GM18951 (cell line): ENCODE data around the gene CDK17.
"Not testable (repeated sequence)": the region's sequence is repeated elsewhere in the genome, so short reads cannot be mapped to it uniquely, and the experiment has no call there.

Source experiments
- POLR2A ChIP-seq: IDR thresholded peaks from 4 replicates; pipeline ENCODE4 v1.6.1; 2011; ENCODE audit warnings: mild to moderate bottlenecking; ENCODE audit not compliant: insufficient read length, insufficient read depth; ENCODE audit errors: extremely low read depth
- in situ Hi-C: fragments of 300-500 bp; cut with MboI; formaldehyde crosslinking; loops from one replicate; pipeline ENCODE4 v1.12.0; 2022; ENCODE audit warnings: low sequenced_read_pairs, mixed read lengths, inconsistent platforms; ENCODE audit not compliant: unreplicated experiment

CDK17 gene

GRCh38 chr12:96431067-96431466 lies 30.8 kb upstream of the CDK17 start:
- in situ Hi-C loops, result no loop called here
- TF ChIP-seq POLR2A, result no peak

- in situ Hi-C loops, result no loop called here
- TF ChIP-seq POLR2A, result no peak
These were observed 27.1 kb upstream of the CDK17 start for GRCh38 chr12:96427269-96427729.

- in situ Hi-C loops, result no loop called here
These were observed 25.7 kb upstream of the CDK17 start for GRCh38 chr12:96425951-96426350.

GRCh38 chr12:96425321-96425720 lies 25.1 kb upstream of the CDK17 start:
- in situ Hi-C loops, result no loop called here
- no peak for TF ChIP-seq POLR2A

More at GRCh38 chr12:96425951-96426350, 25.7 kb upstream of the CDK17 start:
- TF ChIP-seq POLR2A, result no peak

GRCh38 chr12:96424601-96425000 lies 24.4 kb upstream of the CDK17 start:
- in situ Hi-C loops, result no loop called here

GRCh38 chr12:96422192-96422591 lies 22.0 kb upstream of the CDK17 start:
- no peak for TF ChIP-seq POLR2A
- in situ Hi-C loops, result no loop called here

More at GRCh38 chr12:96424601-96425000, 24.4 kb upstream of the CDK17 start:
- TF ChIP-seq POLR2A, result no peak

GRCh38 chr12:96421014-96421413 lies 20.8 kb upstream of the CDK17 start:
- in situ Hi-C loops, result no loop called here
- TF ChIP-seq POLR2A, result no peak

- in situ Hi-C loops, result no loop called here
- no peak for TF ChIP-seq POLR2A
These were observed 20.1 kb upstream of the CDK17 start for GRCh38 chr12:96420277-96420835.

GRCh38 chr12:96419576-96420276 lies 19.5 kb upstream of the CDK17 start:
- in situ Hi-C loops, result no loop called here
- no peak for TF ChIP-seq POLR2A

GRCh38 chr12:96417688-96418087 lies 17.4 kb upstream of the CDK17 start:
- in situ Hi-C loops, result not testable (repeated sequence)

- in situ Hi-C loops, result no loop called here
- no peak for TF ChIP-seq POLR2A
These were observed 16.0 kb upstream of the CDK17 start for GRCh38 chr12:96416033-96416799.

GRCh38 chr12:96414637-96415036 lies 14.4 kb upstream of the CDK17 start:
- TF ChIP-seq POLR2A, result no peak
- in situ Hi-C loops, result no loop called here

GRCh38 chr12:96412431-96412830 lies 12.2 kb upstream of the CDK17 start:
- in situ Hi-C loops, result no loop called here
- TF ChIP-seq POLR2A, result no peak

- in situ Hi-C loops, result no loop called here
These were observed 9.5 kb upstream of the CDK17 start for GRCh38 chr12:96409731-96410130.

GRCh38 chr12:96408993-96409392 lies 8.8 kb upstream of the CDK17 start:
- in situ Hi-C loops, result no loop called here
- TF ChIP-seq POLR2A, result no peak

More at GRCh38 chr12:96409731-96410130, 9.5 kb upstream of the CDK17 start:
- no peak for TF ChIP-seq POLR2A

- in situ Hi-C loops, result not testable (repeated sequence)
These were observed 7.3 kb upstream of the CDK17 start for GRCh38 chr12:96407429-96408097.
